Measurements from ENCODE around the gene ADGRG1. TPM values are rescaled to one million over a fixed set of nuclear protein-coding genes. Genes with fewer than 3 reads are reported as not detected.

The ADGRG1 gene
- total RNA-seq, 1 experiment from 2014 or later: 2.0 TPM

GRCh38 chr16:57616241-57616640 is 12.2 kb upstream of the ADGRG1 start:
- ChIA-PET POLR2A (no interaction called here), CTCF (no interaction called here)
- no peak for ATAC-seq
- Mint-ChIP-seq H3K9me3 (no peaks in the 10 kb centered on the region), H3K4me3 (no peak overlapping the region), H3K36me3 (no peaks in the 10 kb centered on the region), H3K27ac (no peak overlapping the region), H3K27me3 (ENCODE audit: low read depth) (no peaks in the 10 kb centered on the region), H3K4me1 (peaks cover 11% of the 10 kb centered on the region)
- no peak for DNase-seq (ENCODE audit: low spot score)
- TF ChIP-seq MAX (CRISPR knock-in tag; IDR thresholded peaks at IDR 0.05): no peak

GRCh38 chr16:57616876-57617275 is 11.6 kb upstream of the ADGRG1 start:
- ChIA-PET POLR2A (no interaction called here), CTCF (no interaction called here)
- ATAC-seq: no peak
- H3K4me3 Mint-ChIP-seq: no peak overlapping the region
- H3K4me1 Mint-ChIP-seq: peaks cover 11% of the 10 kb centered on the region
- H3K27me3 Mint-ChIP-seq (ENCODE audit: low read depth): no peaks in the 10 kb centered on the region
- TF ChIP-seq NFATC4 (CRISPR knock-in tag; IDR thresholded peaks at IDR 0.05): no peak
- TF ChIP-seq PRDM15 (CRISPR knock-in tag; IDR thresholded peaks at IDR 0.05): no peak
- no peak for TF ChIP-seq ETV6 (CRISPR knock-in tag; IDR thresholded peaks at IDR 0.05)
- TF ChIP-seq STAT6 (CRISPR knock-in tag; conservative IDR thresholded peaks at IDR 0.05; ENCODE audit: low read depth): no peak
- no peak for TF ChIP-seq ZNF532 (CRISPR knock-in tag; IDR thresholded peaks at IDR 0.05; ENCODE audit: borderline replicate concordance)
- TF ChIP-seq ATF6 (CRISPR knock-in tag; IDR thresholded peaks at IDR 0.05): no peak
- TF ChIP-seq JAZF1 (CRISPR knock-in tag; IDR thresholded peaks at IDR 0.05): no peak
- TF ChIP-seq ZNF671 (CRISPR knock-in tag; IDR thresholded peaks at IDR 0.05): no peak
- TF ChIP-seq E2F1 (CRISPR knock-in tag; IDR thresholded peaks at IDR 0.05): no peak
- no peak for TF ChIP-seq CREB1 (CRISPR knock-in tag; IDR thresholded peaks at IDR 0.05)
- TF ChIP-seq FOXP1 (CRISPR knock-in tag; IDR thresholded peaks at IDR 0.05; ENCODE audit: borderline replicate concordance): no peak
- no peak for TF ChIP-seq ZNF512 (CRISPR knock-in tag; IDR thresholded peaks at IDR 0.05; ENCODE audit: borderline replicate concordance)
- TF ChIP-seq GRHL2 (CRISPR knock-in tag; IDR thresholded peaks at IDR 0.05; ENCODE audit: insufficient replicate concordance, severe bottlenecking): no peak
- H3K9me3 Mint-ChIP-seq: no peaks in the 10 kb centered on the region
- H3K36me3 Mint-ChIP-seq: no peaks in the 10 kb centered on the region
- no peak overlapping the region for H3K27ac Mint-ChIP-seq
- DNase-seq (ENCODE audit: low spot score): no peak
